GM19351 (cell line): Measurements from ENCODE around the gene MGLL.

Source experiments
- ATAC-seq: cut with Tn5 transposase; IDR thresholded peaks from one replicate; pipeline ENCODE4 v1.9.1; 2021; ENCODE audit warnings: mild to moderate bottlenecking, moderate library complexity; ENCODE audit not compliant: unreplicated experiment

Gene MGLL

DNA sequence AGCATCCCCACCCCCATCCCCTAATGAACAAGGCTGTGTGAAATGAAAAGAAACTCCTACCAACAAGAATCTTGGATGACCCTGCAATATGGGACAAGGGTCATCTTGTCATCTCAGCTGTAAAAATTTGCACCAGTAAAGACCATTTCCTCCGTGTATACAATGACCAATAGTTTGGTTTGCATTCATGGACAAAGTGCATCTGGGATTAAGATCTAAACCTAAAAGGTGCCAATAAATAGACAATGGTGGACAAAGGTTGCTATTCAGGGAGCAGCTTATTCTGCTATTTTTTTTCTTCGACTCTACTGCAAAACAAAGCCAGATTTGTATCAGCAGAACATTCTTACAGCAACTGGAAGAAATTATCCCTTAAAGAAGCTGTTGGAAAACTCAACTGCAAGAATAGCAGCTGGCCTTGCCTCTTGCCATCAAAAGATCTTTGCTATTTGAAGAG lies 8.0 kb downstream of the MGLL start:
- no peak for ATAC-seq

- ATAC-seq, result no peak
Measured at GRCh38 chr3:127812151-127812550, 10.2 kb downstream of the MGLL start.

DNA sequence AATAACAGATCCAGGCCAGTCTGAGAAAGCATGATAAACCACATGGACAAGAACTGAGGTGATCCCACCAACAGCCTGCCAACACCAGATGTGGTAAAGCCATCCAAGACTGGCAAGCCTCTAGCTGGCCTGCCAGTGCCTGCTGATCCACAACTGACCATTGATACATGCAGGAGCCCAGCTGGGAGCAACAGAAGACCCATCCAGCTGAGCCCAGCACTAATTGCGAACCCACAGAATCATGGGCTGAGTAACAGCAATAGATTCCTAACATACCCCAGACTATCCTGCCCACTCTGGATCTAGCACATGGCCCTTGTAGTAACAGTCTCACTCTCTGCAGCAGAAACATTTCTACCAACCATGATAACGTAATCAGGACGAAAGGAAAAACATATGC lies 10.6 kb downstream of the MGLL start:
- ATAC-seq, result no peak

DNA sequence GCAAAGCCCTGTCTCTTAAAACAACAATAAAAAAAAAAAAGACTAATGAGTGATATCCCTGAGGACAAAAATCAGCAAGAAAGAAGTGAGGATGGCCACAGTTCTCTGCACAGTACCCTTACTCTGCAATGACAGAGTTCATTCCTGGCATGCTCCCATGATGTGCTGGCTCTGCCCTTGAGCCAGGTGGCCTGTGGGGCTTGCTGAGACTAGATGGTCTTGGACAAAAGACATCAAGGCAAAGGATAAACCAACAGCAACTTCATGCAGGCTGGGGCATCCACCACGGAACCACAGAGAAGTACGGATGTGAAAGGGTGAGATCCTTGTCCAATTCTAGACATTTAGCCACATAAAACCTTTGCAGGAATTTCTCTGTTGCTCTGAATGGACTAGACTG lies 12.7 kb downstream of the MGLL start:
- ATAC-seq, result no peak

GRCh38 chr3:127809211-127809610 lies 13.1 kb downstream of the MGLL start:
- ATAC-seq, result no peak

DNA sequence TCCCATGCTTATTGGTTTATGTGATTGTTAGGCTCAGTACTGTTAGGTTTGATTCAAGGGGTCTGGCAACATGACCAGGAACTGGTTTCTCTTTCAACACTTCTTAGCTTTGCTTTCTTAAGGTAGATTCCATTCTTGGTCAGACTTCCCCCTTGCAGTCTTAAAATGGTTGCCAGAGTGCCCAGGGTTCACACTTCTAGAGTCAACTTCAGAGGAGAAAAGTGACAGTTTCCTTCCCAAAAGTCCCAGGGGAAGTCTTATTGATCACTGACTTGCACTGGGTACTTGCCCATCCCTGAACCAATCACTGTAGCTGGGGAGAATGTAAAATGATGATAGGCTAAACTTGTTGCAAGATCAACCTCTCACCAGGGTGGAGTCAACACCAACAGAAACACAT lies 14.1 kb downstream of the MGLL start:
- ATAC-seq, result peak; percentile 40

GRCh38 chr3:127805026-127805753 lies 17.1 kb downstream of the MGLL start:
- no peak for ATAC-seq

GRCh38 chr3:127804141-127804540 lies 18.2 kb downstream of the MGLL start:
- ATAC-seq, result no peak

- no peak for ATAC-seq
Measured at GRCh38 chr3:127803619-127804018, 18.7 kb downstream of the MGLL start.

- no peak for ATAC-seq
Measured at GRCh38 chr3:127802606-127803005, 19.7 kb downstream of the MGLL start.

GRCh38 chr3:127801731-127802313 lies 20.5 kb downstream of the MGLL start:
- no peak for ATAC-seq

- ATAC-seq, result peak; percentile 75
Measured at GRCh38 chr3:127800508-127800907, 21.8 kb downstream of the MGLL start.

GRCh38 chr3:127799476-127800222 lies 22.7 kb downstream of the MGLL start:
- no peak for ATAC-seq

GRCh38 chr3:127798716-127799115 lies 23.6 kb downstream of the MGLL start:
- no peak for ATAC-seq

- no peak for ATAC-seq
Measured at GRCh38 chr3:127796831-127797150, 25.5 kb downstream of the MGLL start.

DNA sequence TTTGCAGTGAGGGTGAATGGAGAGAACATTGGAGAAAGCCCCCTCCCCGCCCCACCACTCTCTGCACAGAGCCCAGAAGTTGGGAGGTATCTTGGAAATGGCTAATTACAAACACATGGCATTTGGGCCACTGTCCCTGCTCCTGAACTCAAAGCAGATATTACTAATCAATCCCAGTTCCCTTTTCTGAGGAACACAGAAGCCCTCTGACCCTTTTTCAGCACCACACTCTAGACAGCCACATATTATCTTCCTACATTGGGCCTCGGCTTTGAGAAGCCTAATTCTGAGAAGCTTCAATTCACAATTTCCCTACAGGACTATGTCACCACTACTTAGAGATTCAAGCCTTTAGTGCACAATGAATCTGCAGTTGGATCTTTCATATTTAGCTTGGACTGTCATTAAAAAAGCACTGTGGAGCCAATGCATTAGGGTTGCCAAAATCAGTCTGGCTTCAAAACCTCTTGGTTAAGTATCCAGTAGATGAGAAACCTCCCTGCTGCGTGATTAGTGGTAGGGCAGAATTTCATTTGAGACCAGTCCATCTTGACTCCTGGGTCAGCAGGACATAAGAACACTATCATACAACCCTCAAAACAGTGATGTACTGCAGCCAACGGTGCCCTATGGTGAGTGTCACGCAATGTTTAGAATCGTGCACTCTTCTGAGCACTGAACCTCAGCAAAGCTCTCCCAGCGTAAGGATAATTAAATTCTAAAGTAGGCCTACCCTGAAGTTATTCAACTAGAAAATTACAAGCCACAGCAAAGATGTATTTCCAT lies 26.1 kb downstream of the MGLL start:
- ATAC-seq, result no peak

GRCh38 chr3:127794972-127795371 lies 27.3 kb downstream of the MGLL start:
- ATAC-seq, result no peak

DNA sequence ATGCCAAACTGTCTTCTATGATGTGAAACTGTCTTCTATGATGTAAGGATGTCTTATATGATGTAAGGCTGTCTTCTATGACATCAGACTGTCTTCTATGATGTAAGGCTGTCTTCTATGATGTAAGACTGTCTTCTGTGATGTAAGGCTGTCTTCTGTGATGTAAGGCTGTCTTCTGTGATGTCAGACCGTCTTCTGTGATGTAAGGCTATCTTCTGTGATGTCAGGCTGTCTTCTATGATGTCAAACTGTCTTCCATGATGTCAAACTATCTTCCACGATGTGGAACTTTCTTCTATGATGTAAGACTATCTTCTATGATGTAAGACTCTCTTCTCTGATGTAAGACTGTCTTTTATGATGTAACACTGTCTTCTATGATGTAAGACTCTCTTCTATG lies 27.9 kb downstream of the MGLL start:
- ATAC-seq, result no peak

DNA sequence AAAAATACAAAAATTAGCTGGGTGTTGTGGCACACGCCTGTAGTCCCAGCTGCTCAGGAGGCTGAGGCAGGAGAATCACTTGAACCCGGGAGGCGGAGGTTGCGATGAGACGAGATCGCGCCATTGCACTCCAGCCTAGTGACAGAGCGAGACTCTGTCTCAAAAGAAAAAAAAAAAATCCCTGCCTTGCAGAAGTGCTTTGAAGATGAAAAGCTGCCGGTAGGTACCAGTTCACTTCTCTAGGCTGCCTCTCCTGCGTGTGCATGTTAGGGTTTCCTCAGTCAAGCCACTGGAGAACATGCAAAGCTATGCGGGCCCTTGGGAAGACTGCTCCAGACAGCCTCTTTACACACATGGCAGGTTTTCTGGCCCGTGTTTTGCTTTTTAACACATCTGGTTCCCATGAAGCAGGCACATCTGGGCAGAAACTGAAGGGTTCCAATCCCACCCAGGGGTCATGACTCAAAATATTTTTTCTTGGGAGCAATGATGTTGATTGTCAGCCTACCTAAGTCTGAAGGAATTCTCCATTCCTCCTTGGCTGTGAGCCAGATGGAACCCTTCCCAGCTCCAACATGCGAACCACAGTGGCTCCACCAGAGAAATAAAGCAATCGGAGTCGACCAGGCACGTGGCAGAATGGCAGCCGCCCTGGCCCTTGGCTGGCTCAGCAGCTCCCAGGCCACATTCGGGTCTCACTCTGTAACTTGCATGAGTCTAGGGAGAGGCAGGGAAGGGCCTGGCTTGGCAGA lies 29.6 kb downstream of the MGLL start:
- no peak for ATAC-seq

GRCh38 chr3:127791221-127791913 lies 30.9 kb downstream of the MGLL start:
- ATAC-seq, result peak; percentile 83
